Tibial artery (tissue), 4 donors: ENCODE measurements around the gene RTL10.

ENCODE experiments used
- DNase-seq, 2 donors: peaks; one replicate each; pipeline ENCODE4 v3.0.0-alpha.2; 2019
- H3K27ac ChIP-seq, 2 donors: fragments of 200-600 bp; sonication (generic) in 1 of 2; 1 replicate in 1 of 2; 2 replicates in 1 of 2; pipeline ENCODE4 v1.5.1; 2018 to 2019; ENCODE audit warnings: mild to moderate bottlenecking in 1 of 2
- H3K27me3 ChIP-seq, 2 donors: fragments of 200-600 bp; sonication (generic) in 1 of 2; one replicate each; pipeline versions ENCODE4 v1.5.1 to v1.6.0; 2016 to 2019
- H3K36me3 ChIP-seq, 3 donors: fragments of 200-600 bp; sonication (generic) in 2 of 3; one replicate each; pipeline ENCODE4 v1.5.1; 2016 to 2019; ENCODE audit warnings: mild to moderate bottlenecking in 2 of 3
- H3K4me1 ChIP-seq, 4 donors: fragments of 200-600 bp; sonication (generic) in 2 of 4; 1 replicate in 3 of 4; 2 replicates in 1 of 4; pipeline ENCODE4 v1.5.1; 2016 to 2019
- H3K4me3 ChIP-seq, 2 donors: fragments of 200-600 bp; sonication (generic) in 1 of 2; 1 replicate in 1 of 2; 2 replicates in 1 of 2; pipeline ENCODE4 v1.5.1; 2018 to 2019; ENCODE audit warnings: mild to moderate bottlenecking in 2 of 2
- H3K9me3 ChIP-seq, 3 donors: fragments of 200-600 bp; sonication (generic) in 1 of 3; one replicate each; pipeline ENCODE4 v1.5.1; 2016 to 2019
- CTCF ChIP-seq, 2 experiments: fragments of 200-600 bp in 1 of 2; fragments of 450-650 bp in 1 of 2; IDR thresholded peaks; one replicate each; pipeline ENCODE4 v1.5.1; 2017 to 2019; ENCODE audit warnings: antibody characterized with exemption in 2 of 2, mild to moderate bottlenecking in 1 of 2, moderate library complexity in 1 of 2
- intact Hi-C: fragments of 100-400 bp; cut with DNase I; formaldehyde crosslinking; loops from one replicate; pipeline ENCODE4 v1.15.0; 2023; ENCODE audit warnings: low total_unique reads

The RTL10 gene

GRCh38 chr22:19809741-19810140 is 44.9 kb downstream of the RTL10 start:
- Histone ChIP-seq H3K9me3 (no peaks in the 10 kb centered on the region), H3K27ac (no peak overlapping the region), H3K36me3 (peaks cover 0 to 26% (median 6%) of the 10 kb centered on the region in 3 donors), H3K27me3 (no peaks in the 10 kb centered on the region), H3K4me3 (no peak overlapping the region), H3K4me1 (no peaks in the 10 kb centered on the region)
- DNase-seq = no peak
- no peak for TF ChIP-seq CTCF (IDR thresholded peaks at IDR 0.05)
- intact Hi-C loops = no loop called here

GRCh38 chr22:19808873-19809478 is 45.7 kb downstream of the RTL10 start:
- peak in 1 of 2 donors; percentile 29 for DNase-seq
- Histone ChIP-seq H3K36me3 (peaks cover 0 to 26% (median 6%) of the 10 kb centered on the region in 3 donors), H3K27me3 (no peaks in the 10 kb centered on the region), H3K27ac (no peak overlapping the region), H3K4me3 (no peak overlapping the region), H3K4me1 (no peaks in the 10 kb centered on the region), H3K9me3 (no peaks in the 10 kb centered on the region)
- TF ChIP-seq CTCF (IDR thresholded peaks at IDR 0.05) = no peak
- intact Hi-C loops = no loop called here

- intact Hi-C loops = no loop called here
Observed at GRCh38 chr22:19807914-19808872, 46.5 kb downstream of the RTL10 start.

GRCh38 chr22:19807161-19807913 is 47.3 kb downstream of the RTL10 start:
- no peaks in the 10 kb centered on the region for H3K27me3 ChIP-seq
- H3K4me1 ChIP-seq = no peaks in the 10 kb centered on the region
- H3K36me3 ChIP-seq = peaks cover 0 to 30% (median 9%) of the 10 kb centered on the region in 3 donors
- no peak for TF ChIP-seq CTCF (IDR thresholded peaks at IDR 0.05)
- H3K9me3 ChIP-seq = no peaks in the 10 kb centered on the region
- H3K27ac ChIP-seq = no peak overlapping the region
- H3K4me3 ChIP-seq = no peak overlapping the region
- DNase-seq = peak in 1 of 2 donors; percentile 46
- intact Hi-C loops = no loop called here

More at GRCh38 chr22:19807914-19808872, 46.5 kb downstream of the RTL10 start:
- Histone ChIP-seq H3K36me3 (peaks cover 0 to 27% (median 8%) of the 10 kb centered on the region in 3 donors), H3K27ac (no peak overlapping the region), H3K4me1 (no peaks in the 10 kb centered on the region), H3K27me3 (no peaks in the 10 kb centered on the region), H3K9me3 (no peaks in the 10 kb centered on the region), H3K4me3 (no peak overlapping the region)
- DNase-seq = peak in 1 of 2 donors; percentile 48
- TF ChIP-seq CTCF (IDR thresholded peaks at IDR 0.05) = no peak
